ENCODE measurements around the gene HSPG2. TPM values are rescaled to one million over a fixed set of nuclear protein-coding genes. Genes with fewer than 3 reads are reported as not detected.

The HSPG2 gene
- total RNA-seq, 1 donor from 2014 or later: 269 TPM

- intact Hi-C loops (cut with DNase I): no loop called here
- ATAC-seq: no peak
- DNase-seq (ENCODE audit: missing footprints): no peak
Observed at GRCh38 chr1:21845646-21846641, 91.2 kb downstream of the HSPG2 start.

- intact Hi-C loops (cut with DNase I): no loop called here
- no peak for ATAC-seq
- no peak for DNase-seq (ENCODE audit: missing footprints)
Observed at GRCh38 chr1:21843996-21844395, 93.1 kb downstream of the HSPG2 start.

- ATAC-seq (no peak), DNase-seq (ENCODE audit: missing footprints) (no peak)
- intact Hi-C loops (cut with DNase I): no loop called here
Observed at GRCh38 chr1:21843208-21843607, 93.9 kb downstream of the HSPG2 start.

DNA sequence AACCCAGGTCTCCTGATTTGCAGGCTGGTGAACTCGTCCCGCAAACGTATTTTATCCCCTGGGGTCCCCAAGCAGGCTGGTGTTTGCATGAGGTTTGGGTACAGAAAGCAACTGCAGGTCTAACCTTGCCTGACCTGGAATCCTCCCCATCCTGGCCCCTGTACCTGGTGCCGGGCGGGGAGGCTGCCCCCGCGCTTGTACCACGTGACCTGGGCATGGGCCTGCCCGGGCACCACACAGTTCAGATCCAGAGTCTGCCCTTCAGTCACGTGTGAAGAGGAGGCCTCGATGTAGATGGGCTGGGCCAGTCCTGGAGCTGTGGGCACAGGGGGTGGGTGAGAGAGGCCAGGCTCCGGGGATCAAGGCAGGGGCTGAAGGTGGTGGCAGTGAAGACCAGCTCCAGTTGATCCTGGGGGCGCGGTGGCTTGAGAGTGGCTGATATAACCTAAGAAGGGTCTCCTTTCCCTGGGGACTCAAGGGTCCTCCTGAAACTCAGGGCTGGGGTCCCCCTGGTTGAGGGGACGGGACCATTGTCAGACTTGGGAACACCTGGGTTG is 94.4 kb downstream of the HSPG2 start:
- no peak for ATAC-seq
- intact Hi-C loops (cut with DNase I): no loop called here
- no peak for DNase-seq (ENCODE audit: missing footprints)

- ATAC-seq (no peak), DNase-seq (ENCODE audit: missing footprints) (no peak)
- intact Hi-C loops (cut with DNase I): no loop called here
Observed at GRCh38 chr1:21841852-21842466, 95.2 kb downstream of the HSPG2 start.

- intact Hi-C loops (cut with DNase I): no loop called here
- ATAC-seq (no peak), DNase-seq (ENCODE audit: missing footprints) (no peak)
Observed at GRCh38 chr1:21840981-21841380, 96.1 kb downstream of the HSPG2 start.

DNA sequence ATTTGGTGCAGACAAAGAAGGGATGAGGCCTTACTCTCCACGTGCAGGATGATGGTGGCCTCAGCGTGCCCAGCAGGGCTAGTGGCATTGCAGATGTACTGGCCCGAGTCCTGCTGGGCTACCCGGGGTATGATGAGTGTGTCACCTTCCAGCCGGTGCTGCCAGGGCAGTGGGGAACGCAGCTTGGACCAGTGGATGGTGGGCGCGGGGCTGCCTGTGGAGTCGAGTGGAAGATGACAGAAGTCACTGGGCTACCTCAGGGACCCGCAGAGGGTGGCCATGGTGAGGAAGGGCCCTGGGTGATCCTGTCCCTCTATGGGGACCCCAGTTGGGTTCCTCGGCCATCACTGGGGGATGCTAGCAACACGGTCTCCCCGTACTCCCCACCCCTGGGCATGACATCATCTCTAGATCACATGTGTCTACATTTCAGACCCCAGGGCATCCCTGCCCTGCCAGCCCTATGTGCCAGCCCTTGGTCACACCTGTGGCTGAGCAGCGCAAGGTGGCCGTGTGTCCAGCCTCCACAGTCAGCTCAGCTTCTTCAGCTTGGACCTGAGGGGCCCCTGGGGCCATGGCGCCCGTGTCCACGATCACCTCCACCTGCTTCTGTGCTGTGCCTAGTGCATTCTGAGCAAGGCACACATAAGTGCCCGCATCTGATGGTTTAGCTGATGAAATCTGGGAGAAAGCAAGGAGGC is 97.6 kb downstream of the HSPG2 start:
- ATAC-seq (no peak), DNase-seq (ENCODE audit: missing footprints) (no peak)
- intact Hi-C loops (cut with DNase I): no loop called here

GRCh38 chr1:21838359-21839157 is 98.6 kb downstream of the HSPG2 start:
- no peak for ATAC-seq
- no peak for DNase-seq (ENCODE audit: missing footprints)
- intact Hi-C loops (cut with DNase I): no loop called here

DNA sequence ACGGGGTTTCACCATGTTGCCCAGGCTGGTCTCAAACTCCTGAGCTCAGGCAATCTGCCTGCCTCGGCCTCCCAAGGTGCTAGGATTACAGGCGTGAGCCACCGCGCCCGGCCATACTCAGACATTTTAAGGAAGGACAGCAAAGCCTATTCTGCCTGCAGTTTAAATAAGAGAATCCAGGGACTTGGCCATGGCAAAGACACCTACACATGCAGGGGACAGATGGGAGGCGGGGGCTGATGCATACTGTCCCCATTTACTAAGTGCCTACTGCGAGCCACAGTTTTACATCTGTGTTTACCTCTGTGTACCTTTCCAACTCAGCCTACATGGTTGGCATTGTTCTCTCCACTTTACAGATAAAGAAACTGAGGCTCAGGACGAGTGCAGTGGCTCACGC is 99.6 kb downstream of the HSPG2 start:
- ATAC-seq (no peak), DNase-seq (ENCODE audit: missing footprints) (no peak)
- intact Hi-C loops (cut with DNase I): no loop called here

DNA sequence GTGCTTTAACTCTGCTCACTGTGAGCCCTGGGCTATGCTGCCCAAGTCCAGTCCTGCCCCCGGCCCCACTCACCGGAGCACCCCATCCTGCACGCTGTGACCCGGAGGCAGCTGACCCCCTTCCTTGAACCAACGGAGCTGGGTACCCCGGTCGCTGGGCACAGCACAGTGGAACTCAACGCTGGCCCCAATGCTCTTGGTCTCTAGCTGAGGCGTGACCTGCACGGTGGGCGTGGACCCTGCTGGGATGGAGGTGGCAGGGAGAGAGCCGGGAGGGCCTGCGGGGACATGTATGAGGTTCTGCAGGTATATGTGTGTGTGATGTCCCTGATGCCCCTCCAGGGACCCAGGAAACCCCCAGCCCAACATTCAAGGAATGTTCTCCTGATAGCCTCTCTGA is 100.4 kb downstream of the HSPG2 start:
- no peak for ATAC-seq
- DNase-seq (ENCODE audit: missing footprints): no peak
- intact Hi-C loops (cut with DNase I): no loop called here

GRCh38 chr1:21836010-21836409 is 101.1 kb downstream of the HSPG2 start:
- intact Hi-C loops (cut with DNase I): no loop called here
- ATAC-seq (no peak), DNase-seq (ENCODE audit: missing footprints) (no peak)

DNA sequence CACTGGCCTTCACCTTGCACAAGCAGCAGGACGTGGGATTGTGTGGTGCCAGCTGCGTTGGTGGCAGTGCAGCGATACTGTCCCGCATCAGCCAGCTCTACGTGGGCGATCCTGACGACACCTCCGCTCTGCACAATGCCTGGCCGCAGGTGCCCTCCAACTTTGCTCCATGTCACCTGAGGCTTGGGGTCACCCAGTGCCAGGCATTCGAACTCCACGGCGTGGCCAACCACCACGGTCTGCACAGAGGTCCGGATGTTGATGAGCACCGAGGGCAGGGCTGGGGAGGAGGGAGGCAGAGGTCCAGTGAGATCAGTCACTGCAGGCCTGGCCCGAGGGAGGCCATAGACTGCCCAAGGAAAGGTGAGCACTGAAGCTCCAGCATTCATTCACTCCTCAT is 102.4 kb downstream of the HSPG2 start:
- DNase-seq (ENCODE audit: missing footprints) (no peak), ATAC-seq (no peak)
- intact Hi-C loops (cut with DNase I): no loop called here

DNA sequence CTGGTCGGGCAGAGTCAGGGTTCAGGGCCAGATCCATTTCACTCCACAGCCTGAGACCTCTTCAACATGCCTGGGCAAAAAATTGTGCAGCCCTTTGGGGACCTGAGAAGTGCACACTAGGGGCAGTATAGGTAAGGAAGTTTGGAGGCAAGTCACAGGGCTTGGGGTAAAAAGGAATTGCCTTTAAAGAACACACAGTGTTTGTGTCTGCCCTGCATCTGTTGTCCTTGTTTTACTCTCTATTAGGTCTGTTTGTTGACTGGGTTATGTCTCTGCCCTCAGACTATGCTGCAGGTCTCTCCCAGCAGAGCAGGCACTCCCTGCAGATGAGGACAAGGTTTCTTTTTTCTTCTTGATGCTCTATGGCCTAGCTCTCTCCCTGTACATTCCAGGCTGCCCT is 103.0 kb downstream of the HSPG2 start:
- ATAC-seq: no peak
- intact Hi-C loops (cut with DNase I): no loop called here

GRCh38 chr1:21833392-21833976 is 103.6 kb downstream of the HSPG2 start:
- ATAC-seq (no peak), DNase-seq (ENCODE audit: missing footprints) (no peak)
- intact Hi-C loops (cut with DNase I): no loop called here

More for the DNA sequence above, 103.0 kb downstream of the HSPG2 start:
- no peak for DNase-seq (ENCODE audit: missing footprints)

- intact Hi-C loops (cut with DNase I): no loop called here
- no peak for ATAC-seq
- no peak for DNase-seq (ENCODE audit: missing footprints)
Observed at GRCh38 chr1:21831454-21831970, 105.6 kb downstream of the HSPG2 start.

- DNase-seq (ENCODE audit: missing footprints) (no peak), ATAC-seq (no peak)
- intact Hi-C loops (cut with DNase I): no loop called here
Observed at GRCh38 chr1:21830792-21831453, 106.2 kb downstream of the HSPG2 start.

DNA sequence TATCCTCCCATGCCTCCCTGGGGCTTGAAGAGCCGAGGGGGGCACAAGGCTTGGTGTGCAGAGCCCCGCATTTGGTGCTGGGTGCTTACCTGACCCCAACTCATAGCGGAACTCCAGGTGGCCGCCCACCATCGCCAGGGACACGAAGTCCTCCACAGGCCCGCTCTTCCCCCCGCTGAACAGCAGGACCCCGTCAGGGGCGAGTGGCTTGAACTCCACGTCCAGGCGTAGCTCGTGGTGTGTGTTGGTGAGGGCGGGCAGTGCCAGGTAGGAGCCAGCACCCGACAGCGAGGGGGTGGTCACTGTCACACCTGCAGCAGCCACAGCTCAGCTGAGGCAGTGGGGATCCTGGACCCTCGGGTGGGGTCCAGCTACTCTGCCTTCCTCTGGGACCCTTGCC is 107.8 kb downstream of the HSPG2 start:
- DNase-seq (ENCODE audit: missing footprints): no peak
- ATAC-seq: no peak

More for the DNA sequence above, 107.8 kb downstream of the HSPG2 start:
- intact Hi-C loops (cut with DNase I): no loop called here
